Inflammatory macrophage treated with lipopolysaccharide for 4 hours (primary cell): Measurements from ENCODE around the gene MATN1.
A peak's percentile ranks its signal among the peaks of the same experiment; 100 is the strongest.

ENCODE experiments used
- DNase-seq: peaks from one replicate; pipeline ENCODE4 v3.0.0-alpha.2; 2020

MATN1 gene

DNA sequence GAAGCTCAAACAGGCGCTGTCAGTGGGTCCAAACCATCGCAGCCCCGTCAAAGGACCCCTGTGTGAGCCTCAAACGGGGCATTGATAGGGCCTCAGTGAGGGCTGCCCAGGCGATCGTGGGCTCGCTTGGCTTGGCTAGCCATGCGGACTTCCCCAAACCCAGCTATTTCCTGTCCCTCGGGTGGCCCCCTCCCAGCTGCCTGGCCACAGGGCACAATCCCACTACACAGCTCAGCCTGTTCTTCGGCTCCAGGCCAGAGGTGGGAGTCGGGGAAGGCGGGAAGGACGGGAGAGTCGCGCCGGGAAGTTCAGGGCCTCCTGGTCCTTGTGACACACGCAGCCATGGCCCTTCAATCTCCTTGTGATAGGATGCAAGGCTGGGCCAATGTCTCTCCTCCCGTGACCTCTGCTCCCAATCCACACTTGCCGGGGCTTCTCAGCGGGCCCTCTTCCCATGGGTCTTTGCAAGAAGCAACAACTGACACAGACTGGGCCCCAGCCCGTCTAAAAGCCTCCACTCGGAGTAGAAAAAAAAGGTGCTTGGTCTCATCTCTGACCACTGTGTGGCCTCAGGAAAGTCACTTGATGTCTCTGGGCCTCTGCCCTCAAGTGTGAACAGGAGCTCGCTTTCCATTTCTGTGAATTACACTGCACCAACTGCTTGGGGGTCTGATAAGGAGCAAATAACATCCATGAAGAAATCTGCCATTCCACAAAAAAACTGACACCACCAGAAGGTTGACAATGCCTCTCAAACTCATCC lies 7.1 kb upstream of the MATN1 start:
- DNase-seq: no peak

- no peak for DNase-seq
Measured at GRCh38 chr1:30729901-30730300, 6.5 kb upstream of the MATN1 start.

DNA sequence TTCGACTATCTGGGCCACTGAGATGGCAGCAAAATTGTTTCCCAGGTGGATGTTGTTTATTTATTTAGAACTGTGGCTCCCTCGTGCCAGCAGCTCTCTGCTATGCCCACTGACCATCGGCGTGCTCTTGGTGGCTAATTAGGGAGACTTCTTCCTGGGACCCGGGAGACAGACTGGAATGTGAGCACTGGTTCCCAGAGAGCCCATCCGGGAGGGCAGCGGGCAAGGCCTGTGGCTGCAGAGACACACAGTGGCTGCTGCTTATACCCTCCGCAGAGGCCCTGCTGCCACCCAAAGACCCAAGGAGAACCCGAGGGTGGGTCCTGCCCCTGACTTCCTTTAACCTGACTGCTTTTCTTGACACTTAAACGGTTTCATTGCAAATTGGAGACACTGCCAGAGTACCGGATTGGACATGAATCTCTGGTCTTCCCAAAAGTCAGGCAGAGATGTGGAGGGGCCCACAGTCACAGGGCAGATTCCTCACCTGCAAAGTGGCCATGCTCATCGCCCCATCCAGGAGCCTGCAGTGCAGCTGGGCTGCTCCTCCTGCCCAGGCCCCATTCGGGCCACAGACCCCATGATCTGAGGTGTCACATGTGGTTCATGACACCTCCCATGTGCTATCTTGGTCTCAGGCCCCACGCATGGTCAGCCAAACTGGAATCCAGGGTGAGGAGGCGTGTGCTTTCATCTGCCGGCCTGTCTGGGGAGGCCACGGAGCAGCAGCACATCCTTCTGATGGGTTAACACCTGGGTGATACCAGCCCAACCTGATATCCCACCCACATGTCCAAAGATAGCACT lies 5.7 kb upstream of the MATN1 start:
- DNase-seq: no peak

DNA sequence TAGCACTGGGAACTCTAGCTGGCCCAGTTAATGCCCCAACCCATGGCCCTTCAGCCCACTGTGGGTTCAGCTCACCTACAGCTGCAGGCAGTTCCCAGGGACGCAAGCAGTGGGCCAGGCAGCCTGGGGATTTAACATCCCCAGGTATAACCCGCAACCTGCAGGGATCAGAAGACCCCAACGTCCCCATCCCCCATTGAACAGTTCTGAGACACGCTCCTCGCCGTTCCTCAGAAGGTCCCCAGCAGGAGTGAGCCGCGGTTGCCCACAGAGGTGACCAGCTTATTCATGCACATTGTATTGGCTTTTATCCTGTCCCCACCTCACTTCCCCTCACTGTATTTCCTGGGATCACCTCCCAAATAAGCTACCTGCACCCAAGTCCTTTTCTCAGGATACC lies 5.0 kb upstream of the MATN1 start:
- DNase-seq: no peak

GRCh38 chr1:30727824-30728223 lies 4.4 kb upstream of the MATN1 start:
- DNase-seq: no peak

DNA sequence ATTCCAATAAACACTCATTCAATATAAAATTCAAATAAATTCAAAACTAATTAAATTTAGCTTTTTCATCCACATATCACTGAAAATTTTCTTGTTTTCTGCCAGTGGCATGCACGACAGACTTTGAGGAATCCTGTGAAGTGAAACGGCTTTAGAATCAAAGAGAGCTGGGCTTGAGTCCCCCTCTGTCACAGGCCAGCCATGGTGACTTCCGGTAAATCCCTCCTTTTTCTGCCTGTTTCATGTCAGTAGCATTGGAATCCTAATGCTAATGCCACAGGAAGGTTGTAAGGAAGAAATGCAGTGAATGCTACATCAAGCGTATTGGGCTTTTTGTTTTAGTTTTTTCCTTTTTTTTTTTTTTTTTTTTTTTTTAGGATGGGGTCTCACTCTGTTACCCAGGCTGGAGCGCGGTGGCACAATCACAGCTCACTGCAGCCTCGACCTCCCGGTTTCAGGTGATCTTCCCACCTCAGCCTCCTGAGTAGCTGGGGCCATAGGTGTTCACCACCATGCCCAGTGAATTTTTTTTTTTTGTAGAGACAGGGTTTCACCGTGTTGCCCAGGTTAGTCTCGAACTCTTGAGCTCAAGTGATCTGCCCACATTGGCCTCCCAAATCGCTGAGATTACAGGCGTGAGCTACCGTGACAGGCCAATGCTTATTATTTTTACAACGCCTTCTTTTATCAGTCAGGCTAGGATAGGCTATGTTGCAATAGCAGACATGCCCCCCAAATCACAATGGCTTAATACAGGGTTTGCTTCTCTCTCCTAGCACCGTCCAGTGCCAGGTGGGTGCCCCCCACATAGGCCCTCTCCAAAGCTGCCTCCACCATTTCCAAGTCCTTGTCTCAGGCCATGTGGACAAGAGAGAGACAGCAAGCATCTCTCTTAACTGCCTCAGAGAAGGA lies 3.6 kb upstream of the MATN1 start:
- DNase-seq: no peak

- DNase-seq: no peak
Measured at GRCh38 chr1:30726236-30726635, 2.9 kb upstream of the MATN1 start.

- DNase-seq: no peak
Measured at GRCh38 chr1:30725450-30726095, 2.2 kb upstream of the MATN1 start.

DNA sequence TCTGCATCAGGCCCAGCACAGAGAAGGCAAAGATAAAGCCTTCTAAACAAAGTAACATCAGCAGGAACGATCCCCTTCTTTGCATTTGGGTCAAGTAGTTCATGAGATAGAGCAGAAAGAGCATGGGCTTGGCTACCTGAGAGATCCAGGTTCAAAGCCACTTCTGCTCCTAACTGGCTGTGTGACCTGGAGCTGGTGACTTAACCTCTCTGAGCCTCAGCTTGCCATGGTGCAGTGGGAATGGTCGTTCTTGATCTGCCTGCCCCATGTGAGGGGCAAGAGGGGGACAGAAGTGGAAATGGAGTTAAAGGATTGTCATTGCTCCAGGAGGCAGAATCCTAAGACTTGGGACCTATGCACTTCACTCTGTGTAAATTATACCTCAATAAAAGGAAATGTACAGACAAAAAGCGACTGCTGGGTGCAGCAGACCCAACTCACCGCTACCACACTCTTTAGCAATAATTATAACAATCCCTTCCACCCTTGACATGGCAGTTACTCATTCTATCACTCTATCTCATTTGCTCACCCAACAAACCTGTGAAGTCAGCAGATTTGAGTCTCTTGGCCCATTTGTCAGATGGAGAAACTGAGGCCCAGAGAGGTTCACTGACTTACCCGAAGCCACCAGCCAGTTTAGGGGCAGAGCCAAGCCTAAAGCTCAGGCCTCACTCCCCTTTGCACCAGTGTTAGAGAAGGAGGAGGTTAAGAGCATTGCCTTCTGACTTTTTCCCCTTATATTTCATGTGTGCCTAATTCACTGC lies 1.5 kb upstream of the MATN1 start:
- no peak for DNase-seq

DNA sequence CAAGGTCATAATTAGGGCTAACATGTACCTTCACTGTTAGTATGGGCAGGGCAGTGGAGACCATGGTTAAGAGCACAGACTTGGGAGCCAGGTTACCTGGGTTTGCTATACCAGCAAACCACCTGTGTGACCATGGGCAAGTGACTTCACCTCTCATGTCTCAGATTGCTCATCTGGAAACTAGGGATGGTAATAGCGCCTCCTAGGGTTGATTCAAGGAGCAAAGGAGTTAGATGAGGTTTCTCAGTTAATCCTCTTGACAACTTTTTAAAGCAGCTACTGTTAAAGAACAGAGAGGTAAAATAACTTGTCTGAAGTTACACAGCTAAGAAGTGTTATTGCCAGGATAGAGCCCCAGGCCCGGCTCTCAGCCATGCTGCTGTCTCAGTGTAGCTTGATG lies 790 bp upstream of the MATN1 start:
- DNase-seq: no peak

- DNase-seq: no peak
Measured at GRCh38 chr1:30721812-30722537, 1.4 kb downstream of the MATN1 start.

DNA sequence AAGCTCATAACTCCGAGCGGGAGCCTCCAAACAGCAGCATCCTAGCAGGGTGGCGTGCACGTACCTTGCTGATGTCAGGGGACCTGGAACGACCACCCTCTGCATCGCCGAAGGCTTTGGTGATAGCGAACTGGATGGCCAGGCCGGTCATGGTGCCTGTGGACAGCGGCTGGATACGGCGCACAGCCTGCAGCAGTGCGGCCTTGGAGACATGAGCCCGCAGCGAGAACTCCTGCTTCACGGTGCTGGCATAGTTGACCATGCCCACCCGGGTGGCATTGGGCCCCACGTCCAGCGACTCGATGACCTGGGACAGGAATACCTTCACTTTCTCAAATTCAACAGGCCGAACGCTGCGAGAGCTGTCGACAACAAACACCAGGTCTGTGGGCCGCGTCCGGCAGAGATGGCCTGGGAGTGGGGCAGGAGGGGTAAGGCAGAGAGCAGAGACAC lies 2.0 kb downstream of the MATN1 start:
- DNase-seq: no peak

- DNase-seq: no peak
Measured at GRCh38 chr1:30720271-30721223, 2.8 kb downstream of the MATN1 start.

- peak; percentile 56 for DNase-seq
Measured at GRCh38 chr1:30719406-30720270, 3.7 kb downstream of the MATN1 start.

- peak; percentile 100 for DNase-seq
Measured at GRCh38 chr1:30718636-30719405, 4.6 kb downstream of the MATN1 start.

DNA sequence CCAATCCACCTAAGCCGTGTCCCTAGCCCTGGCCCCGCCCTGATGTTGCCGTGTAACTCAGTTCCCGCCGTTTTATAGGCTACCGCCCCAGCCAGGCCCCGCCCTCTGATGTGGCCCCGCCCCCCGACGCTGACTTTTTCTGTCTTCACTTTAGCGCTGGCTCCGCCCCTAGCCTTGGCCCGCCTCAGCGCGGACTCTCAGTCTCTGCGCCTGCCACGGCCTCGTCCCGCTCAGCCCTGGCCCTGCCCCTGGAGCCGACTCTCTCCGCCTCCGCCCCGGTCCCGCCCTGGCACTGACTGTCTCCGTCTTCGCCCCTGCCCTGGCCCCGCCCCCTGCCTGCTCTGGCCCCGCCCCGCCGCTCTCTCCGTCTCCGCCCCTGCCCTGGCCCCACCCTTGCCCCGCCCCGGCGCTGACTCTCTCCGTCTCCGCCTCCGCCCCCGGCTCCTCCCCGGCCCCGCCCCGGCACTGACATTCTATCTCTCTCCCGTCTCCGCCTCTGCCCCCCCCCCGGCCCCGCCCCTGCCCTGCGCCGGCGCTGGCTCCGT lies 5.2 kb downstream of the MATN1 start:
- DNase-seq: peak; percentile 99

DNA sequence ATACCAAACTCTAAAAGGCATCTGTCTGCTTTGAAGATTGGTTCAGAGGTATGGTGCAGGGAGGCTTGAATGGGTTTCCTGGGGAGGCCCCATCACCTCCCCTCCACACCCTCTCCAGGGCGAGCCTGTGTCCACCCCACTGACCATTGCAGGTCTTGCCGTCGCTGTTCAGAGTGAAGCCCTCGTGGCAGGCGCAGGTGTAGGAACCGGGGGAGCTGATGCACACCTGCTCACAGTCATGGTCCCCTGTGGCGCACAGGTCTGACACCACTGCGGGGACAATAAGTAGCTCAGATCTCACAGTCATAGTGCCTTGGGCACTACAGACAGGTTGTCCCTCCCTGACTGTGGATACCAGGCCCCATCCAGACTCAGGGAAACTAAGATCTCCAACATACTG lies 6.7 kb downstream of the MATN1 start:
- DNase-seq: no peak

GRCh38 chr1:30715886-30716285 lies 7.5 kb downstream of the MATN1 start:
- DNase-seq: no peak
